K562 (cell line): ENCODE data around the gene RBM34. TPM values are rescaled to one million over a fixed set of nuclear protein-coding genes. Genes with fewer than 3 reads are reported as not detected.

Source experiments
- CBX8 ChIP-seq: fragments of 200-600 bp; sonication (generic); IDR thresholded peaks from 2 replicates; pipeline ENCODE4 v1.6.1; 2012; ENCODE audit warnings: borderline replicate concordance, mixed run types, low read depth, mild to moderate bottlenecking, moderate library complexity, mixed read lengths, low read length, control low read depth, inconsistent platforms; ENCODE audit not compliant: poor library complexity, severe bottlenecking; ENCODE audit errors: extremely low read depth
- CC2D1A ChIP-seq: fragments of 450-650 bp; IDR thresholded peaks from 2 replicates; pipeline ENCODE4 v1.6.1; 2017; ENCODE audit warnings: mild to moderate bottlenecking
- HDGF ChIP-seq: fragments of 450-650 bp; IDR thresholded peaks from 2 replicates; pipeline ENCODE4 v1.6.1; 2016
- HMGN3 ChIP-seq: IDR thresholded peaks from 2 replicates; pipeline ENCODE4 v1.6.1; 2011; ENCODE audit warnings: borderline replicate concordance, low read depth, mild to moderate bottlenecking, mixed read lengths, low read length; ENCODE audit not compliant: insufficient read length; ENCODE audit errors: extremely low read depth
- LCOR ChIP-seq: sonication (generic); formaldehyde crosslinking; IDR thresholded peaks from 2 replicates; pipeline ENCODE4 v1.8.0; 2022; ENCODE audit warnings: mild to moderate bottlenecking, missing genetic modification reagents
- POLR3A ChIP-seq: IDR thresholded peaks from 2 replicates; pipeline ENCODE4 v1.6.1; 2011; ENCODE audit warnings: borderline replicate concordance, mild to moderate bottlenecking, moderate library complexity; ENCODE audit not compliant: insufficient read length, insufficient read depth; ENCODE audit errors: extremely low read depth
- PURB ChIP-seq: sonication (generic); formaldehyde crosslinking; IDR thresholded peaks from 2 replicates; pipeline ENCODE4 v1.9.0; 2021; ENCODE audit warnings: low read depth, mild to moderate bottlenecking, missing genetic modification reagents
- SMAD4 ChIP-seq: fragments of 250-450 bp; sonication (Bioruptor Pico); conservative IDR thresholded peaks from 2 replicates; pipeline ENCODE4 v1.8.0; 2021; ENCODE audit warnings: inconsistent platforms, mild to moderate bottlenecking, moderate library complexity
- ZBTB33 ChIP-seq: sonication (generic); formaldehyde crosslinking; IDR thresholded peaks from 2 replicates; pipeline ENCODE4 v1.8.1; 2023; ENCODE audit warnings: mild to moderate bottlenecking, missing genetic modification reagents
- ZKSCAN3 ChIP-seq: fragments of 250-450 bp; sonication (Bioruptor Pico); IDR thresholded peaks from 2 replicates; pipeline ENCODE4 v1.4.0; 2020
- ZNF143 ChIP-seq: sonication (generic); formaldehyde crosslinking; IDR thresholded peaks from 2 replicates; pipeline ENCODE4 v1.9.0; 2022; ENCODE audit warnings: mild to moderate bottlenecking, missing genetic modification reagents
- ZNF263 ChIP-seq: sonication (generic); formaldehyde crosslinking; IDR thresholded peaks from 2 replicates; pipeline ENCODE4 v1.8.0; 2022; ENCODE audit warnings: mild to moderate bottlenecking, missing genetic modification reagents, borderline replicate concordance
- ZNF589 ChIP-seq: fragments of 200-800 bp; sonication (Bioruptor generic); IDR thresholded peaks from 2 replicates; pipeline ENCODE4 v1.6.1; 2016; ENCODE audit warnings: low read depth, missing genetic modification characterization, missing compliant biosample characterization
- ZNF592 ChIP-seq: fragments of 450-650 bp; IDR thresholded peaks from 2 replicates; pipeline ENCODE4 v1.6.1; 2017; ENCODE audit warnings: antibody characterized with exemption, mild to moderate bottlenecking
- polyA plus RNA-seq, 8 experiments: library from polyadenylated mRNA; depleted of rRNA in 4 of 8; stranded (reverse) in 5 of 8; unstranded in 3 of 8; fragments of >200 nt; fragmentation: Nextera tagmentation in 2 of 8; fragmentation: Illumina TruSeq in 1 of 8; extraction: Ambion mirVana in 2 of 8; extraction: Trizol in 1 of 8; gene quantifications; 2 replicates each; pipeline versions ENCODE4 v1.2.1 to v1.2.3, GENCODE V29; 2011 to 2014; ENCODE audit warnings: inconsistent platforms in 1 of 8, missing spikeins in 1 of 8
- total RNA-seq, 7 experiments: library from RNA; depleted of rRNA in 6 of 7; stranded (reverse); fragments of >200 nt in 6 of 7; fragmentation: Illumina TruSeq in 2 of 7; extraction: Trizol in 2 of 7; gene quantifications; 2 replicates each; pipeline versions ENCODE4 v1.2.1 to v1.2.3, GENCODE V29; 2011 to 2021; ENCODE audit warnings: low replicate concordance in 1 of 7
- TF ChIP-seq, protein P1 (sequence below): sonication (generic); formaldehyde crosslinking; IDR thresholded peaks from 2 replicates; pipeline ENCODE4 v1.8.0; 2023; ENCODE audit warnings: missing genetic modification reagents, mild to moderate bottlenecking, borderline replicate concordance

The RBM34 gene
- total and polyA plus RNA-seq, 9 of the 15 experiments (the other 6 are each of a cell fraction or from before 2014, with no cell fraction given): 64.0 to 178 (median 124) TPM

DNA sequence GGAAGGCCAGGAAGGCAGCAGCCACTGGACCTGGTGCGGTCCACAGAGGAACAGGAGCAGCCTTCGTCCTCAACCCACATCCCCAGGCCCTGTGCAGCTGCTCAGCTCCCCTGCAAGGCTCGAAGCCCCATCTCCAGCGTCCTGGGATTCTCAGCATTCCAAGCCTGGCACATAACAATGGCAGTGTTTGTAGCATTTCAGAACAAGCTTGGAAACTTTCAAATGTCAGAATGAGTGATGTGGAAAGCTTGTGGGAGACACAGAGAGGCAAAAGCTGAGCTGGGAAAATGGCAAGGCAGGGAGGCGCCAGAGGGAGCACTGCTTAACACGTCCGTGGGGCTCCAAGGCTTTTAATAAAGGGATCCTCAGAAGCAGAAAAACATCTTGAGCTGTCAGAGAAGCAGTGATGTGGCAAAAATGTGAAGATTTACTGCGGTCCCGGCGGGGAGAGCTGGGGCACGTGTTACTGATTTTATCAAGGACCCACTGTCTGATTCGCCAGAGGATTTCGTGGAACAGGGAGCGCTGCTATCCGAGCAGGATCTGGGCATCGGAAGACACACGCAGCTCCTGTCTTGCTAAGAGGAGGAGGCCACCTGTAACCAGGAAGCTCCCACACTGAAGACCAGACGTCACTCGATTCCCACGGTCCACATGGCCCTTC, 70.5 kb downstream of the RBM34 start (continued):
- no peak for TF ChIP-seq HMGN3
- no peak for TF ChIP-seq POLR3A
- no peak for TF ChIP-seq ZNF592
- 0 out of 2 replicates have a peak, but pooled peaks have one; percentile 39 for TF ChIP-seq LCOR (CRISPR knock-in tag)
- no peak for TF ChIP-seq CBX8
- no peak for TF ChIP-seq ZKSCAN3 (CRISPR knock-in tag)
- TF ChIP-seq HDGF: no peak
- peak; percentile 62 for TF ChIP-seq SMAD4 (CRISPR knock-in tag)
- no peak for TF ChIP-seq CC2D1A
- TF ChIP-seq ZBTB33 (CRISPR knock-in tag): 0 out of 2 replicates have a peak, but pooled peaks have one; percentile 10
- no peak for TF ChIP-seq ZNF143
- TF ChIP-seq, protein P1, sequence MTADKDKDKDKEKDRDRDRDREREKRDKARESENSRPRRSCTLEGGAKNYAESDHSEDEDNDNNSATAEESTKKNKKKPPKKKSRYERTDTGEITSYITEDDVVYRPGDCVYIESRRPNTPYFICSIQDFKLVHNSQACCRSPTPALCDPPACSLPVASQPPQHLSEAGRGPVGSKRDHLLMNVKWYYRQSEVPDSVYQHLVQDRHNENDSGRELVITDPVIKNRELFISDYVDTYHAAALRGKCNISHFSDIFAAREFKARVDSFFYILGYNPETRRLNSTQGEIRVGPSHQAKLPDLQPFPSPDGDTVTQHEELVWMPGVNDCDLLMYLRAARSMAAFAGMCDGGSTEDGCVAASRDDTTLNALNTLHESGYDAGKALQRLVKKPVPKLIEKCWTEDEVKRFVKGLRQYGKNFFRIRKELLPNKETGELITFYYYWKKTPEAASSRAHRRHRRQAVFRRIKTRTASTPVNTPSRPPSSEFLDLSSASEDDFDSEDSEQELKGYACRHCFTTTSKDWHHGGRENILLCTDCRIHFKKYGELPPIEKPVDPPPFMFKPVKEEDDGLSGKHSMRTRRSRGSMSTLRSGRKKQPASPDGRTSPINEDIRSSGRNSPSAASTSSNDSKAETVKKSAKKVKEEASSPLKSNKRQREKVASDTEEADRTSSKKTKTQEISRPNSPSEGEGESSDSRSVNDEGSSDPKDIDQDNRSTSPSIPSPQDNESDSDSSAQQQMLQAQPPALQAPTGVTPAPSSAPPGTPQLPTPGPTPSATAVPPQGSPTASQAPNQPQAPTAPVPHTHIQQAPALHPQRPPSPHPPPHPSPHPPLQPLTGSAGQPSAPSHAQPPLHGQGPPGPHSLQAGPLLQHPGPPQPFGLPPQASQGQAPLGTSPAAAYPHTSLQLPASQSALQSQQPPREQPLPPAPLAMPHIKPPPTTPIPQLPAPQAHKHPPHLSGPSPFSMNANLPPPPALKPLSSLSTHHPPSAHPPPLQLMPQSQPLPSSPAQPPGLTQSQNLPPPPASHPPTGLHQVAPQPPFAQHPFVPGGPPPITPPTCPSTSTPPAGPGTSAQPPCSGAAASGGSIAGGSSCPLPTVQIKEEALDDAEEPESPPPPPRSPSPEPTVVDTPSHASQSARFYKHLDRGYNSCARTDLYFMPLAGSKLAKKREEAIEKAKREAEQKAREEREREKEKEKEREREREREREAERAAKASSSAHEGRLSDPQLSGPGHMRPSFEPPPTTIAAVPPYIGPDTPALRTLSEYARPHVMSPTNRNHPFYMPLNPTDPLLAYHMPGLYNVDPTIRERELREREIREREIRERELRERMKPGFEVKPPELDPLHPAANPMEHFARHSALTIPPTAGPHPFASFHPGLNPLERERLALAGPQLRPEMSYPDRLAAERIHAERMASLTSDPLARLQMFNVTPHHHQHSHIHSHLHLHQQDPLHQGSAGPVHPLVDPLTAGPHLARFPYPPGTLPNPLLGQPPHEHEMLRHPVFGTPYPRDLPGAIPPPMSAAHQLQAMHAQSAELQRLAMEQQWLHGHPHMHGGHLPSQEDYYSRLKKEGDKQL (CRISPR knock-in tag): no peak
- TF ChIP-seq ZNF263 (CRISPR knock-in tag): peak; percentile 89
- TF ChIP-seq PURB: no peak
- TF ChIP-seq ZNF589: no peak
